NCI-H2227 (cell line): ENCODE data around the gene NFATC3.

Experiments used
- DNase-seq: peaks from one replicate; lab custom pipeline; 2025; ENCODE audit not compliant: unreplicated experiment; lab: John Stamatoyannopoulos, UW

Gene NFATC3

DNA sequence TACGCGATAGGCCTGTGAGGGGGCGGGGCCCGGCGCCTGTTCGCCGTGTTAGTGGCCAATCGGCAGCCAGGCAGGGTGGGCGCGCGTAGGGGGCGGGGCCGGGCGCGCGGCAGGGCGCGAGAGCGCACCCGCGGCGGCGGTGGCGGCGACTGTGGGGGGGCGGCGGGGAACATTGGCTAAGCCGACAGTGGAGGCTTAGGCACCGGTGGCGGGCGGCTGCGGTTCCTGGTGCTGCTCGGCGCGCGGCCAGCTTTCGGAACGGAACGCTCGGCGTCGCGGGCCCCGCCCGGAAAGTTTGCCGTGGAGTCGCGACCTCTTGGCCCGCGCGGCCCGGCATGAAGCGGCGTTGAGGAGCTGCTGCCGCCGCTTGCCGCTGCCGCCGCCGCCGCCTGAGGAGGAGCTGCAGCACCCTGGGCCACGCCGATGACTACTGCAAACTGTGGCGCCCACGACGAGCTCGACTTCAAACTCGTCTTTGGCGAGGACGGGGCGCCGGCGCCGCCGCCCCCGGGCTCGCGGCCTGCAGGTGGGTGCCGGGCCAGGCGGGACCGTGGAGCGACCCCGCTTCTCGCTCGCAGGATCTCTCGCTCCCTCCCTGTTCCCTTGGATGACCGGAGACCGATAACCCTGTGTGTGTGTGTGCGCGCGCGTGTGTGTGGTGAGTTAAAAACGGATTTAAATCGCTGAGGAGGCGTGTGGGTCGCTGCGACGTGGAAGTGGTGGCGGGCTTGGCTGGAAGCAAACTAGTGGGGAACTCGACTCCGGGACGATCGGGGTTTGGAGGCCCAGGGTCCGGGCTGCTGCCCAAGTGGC, at the start of gene NFATC3:
Gene NFATC3, plus strand, starts transcription at position 112 of the 813 bp plus-strand sequence. Its CDS starts 312 bp downstream, at position 424.
- peak; percentile 95 for DNase-seq

DNA sequence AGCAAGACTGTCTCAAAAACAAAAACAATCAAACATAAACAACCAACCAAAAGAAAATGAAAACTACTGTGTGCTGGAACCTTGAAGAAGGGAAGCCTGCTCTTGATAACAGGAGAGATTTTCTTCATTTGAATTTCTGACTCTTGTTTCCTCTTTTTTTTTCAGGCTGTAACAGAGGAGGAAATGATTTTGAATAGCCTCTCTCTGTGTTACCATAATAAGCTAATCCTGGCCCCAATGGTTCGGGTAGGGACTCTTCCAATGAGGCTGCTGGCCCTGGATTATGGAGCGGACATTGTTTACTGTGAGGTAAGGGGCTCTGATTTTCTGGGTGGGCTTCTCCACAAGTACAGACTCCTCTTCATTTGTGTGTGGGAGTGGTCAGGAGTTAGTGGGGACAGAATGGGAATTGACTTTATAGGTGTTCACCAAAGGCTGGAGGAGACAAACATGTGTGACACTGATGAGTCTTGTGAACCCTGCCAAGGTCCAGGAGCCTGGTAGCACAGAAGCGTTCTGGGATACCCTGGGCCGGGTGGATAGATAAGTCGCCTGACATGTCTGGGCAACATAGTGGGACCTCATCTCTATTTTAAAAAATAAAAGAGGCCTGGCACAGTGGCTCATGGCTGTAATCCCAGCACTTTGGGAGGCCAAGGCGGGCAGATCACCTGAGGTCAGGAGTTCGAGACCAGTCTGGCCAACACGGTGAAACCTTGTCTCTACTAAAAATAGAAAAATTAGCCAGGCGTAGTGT, 47.2 kb upstream of the NFATC3 start:
- no peak for DNase-seq

DNA sequence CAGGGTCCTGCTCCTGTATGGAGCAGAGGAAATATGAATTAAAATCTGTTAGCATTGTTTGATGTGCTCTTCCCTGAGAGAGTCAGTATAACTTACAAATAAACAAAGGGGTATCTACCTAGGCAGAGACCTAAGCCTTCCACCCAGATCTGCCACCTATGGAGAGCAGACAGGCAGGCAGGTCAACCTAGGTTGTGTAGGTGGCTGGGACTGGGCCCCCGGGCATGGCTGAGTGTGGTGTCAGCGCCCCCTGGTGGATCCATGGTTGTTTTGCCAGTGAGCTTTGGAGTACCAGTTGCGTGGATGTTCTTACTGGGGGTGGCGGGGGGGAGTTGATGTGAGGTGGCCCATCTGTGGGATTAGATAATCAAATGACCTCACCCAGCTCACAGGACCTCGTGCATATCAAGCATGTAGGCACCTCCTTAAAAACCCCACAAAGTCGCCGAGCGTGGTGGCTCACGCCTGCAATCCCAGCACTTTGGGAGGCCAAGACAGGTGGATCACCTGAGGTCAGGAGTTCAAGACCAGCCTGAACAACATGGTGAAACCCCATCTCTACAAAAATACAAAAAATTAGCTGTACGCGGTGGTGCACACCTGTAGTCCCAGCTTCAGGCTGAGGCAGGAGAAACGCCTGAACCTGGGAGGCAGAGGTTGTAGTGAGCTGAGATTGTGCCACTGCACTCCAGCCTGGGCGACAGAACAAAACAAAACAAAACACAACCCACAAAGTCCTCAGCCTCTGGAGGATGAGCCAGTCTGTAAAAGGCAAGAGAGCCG, 44.5 kb upstream of the NFATC3 start:
- peak; percentile 52 for DNase-seq

- no peak for DNase-seq
These were observed 43.4 kb upstream of the NFATC3 start for GRCh38 chr16:68041783-68042182.

DNA sequence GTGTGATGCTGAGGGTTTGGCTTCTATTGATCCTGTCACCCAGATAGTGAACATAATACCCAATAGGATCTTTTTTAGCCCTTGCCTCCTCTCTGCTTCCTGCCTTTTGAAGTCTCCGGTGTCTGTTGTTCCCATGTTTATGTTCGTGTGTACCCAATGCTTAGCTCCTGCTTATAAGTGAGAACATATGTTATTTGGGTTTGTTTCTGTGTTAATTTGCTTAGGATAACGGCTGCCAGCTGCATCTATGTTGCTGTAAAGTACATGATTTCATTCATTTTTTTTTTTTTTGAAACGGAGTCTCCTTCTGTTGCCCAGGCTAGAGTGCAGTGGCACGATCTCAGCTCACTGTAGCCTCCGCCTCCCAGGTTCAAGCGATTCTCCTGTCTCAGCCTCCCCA, 39.1 kb upstream of the NFATC3 start:
- no peak for DNase-seq

DNA sequence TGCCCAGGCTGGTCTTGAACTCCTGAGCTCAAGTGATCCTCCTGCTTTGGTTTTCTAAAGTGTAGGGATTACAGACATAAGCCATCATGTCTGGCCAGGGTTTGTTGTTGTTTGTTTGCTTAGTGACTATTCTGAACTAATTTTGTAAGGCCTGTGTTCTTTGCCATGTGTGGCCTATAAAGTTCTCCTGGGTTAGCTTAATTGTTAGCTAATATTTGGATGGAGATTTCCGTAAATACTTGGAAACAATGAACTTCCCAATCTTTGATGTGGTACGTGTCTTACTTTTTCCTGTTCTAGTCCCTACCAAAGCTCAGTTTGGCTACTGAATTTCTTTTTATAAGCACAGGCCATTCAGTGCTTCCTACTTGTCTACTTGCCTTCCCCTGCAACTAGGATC, 37.2 kb upstream of the NFATC3 start:
- DNase-seq = no peak

GRCh38 chr16:68049449-68049848, 35.7 kb upstream of the NFATC3 start:
- no peak for DNase-seq

GRCh38 chr16:68055395-68055794, 29.8 kb upstream of the NFATC3 start:
- no peak for DNase-seq

- no peak for DNase-seq
These were observed 25.4 kb upstream of the NFATC3 start for GRCh38 chr16:68059804-68060203.

- DNase-seq = no peak
These were observed 23.8 kb upstream of the NFATC3 start for GRCh38 chr16:68061396-68061795.

DNA sequence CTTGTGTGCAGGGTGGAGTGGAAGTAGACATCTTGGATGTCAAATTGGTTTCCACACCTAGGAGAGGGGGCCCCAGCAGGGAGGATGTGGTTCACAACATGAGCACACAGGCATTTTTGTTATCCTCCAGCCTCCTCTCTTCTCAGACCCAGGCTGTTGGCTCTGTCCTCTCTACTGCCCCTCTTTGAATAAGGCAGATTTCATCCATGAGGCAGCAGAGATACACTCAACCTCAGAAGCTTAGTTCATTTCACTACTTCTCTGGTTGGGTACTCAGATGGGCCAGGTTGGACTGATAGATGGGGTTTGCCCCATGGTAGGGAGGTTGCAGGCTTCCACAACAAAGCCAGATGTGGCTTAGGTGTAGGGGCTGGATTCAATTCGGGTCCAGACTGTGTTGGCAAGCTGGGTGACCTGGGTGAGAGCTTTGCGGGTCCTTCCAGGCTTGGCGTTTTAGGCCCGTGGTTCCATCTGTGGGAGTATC, 22.2 kb upstream of the NFATC3 start:
- no peak for DNase-seq

- DNase-seq = peak; percentile 57
These were observed 20.3 kb upstream of the NFATC3 start for GRCh38 chr16:68064791-68065365.

- no peak for DNase-seq
These were observed 19.4 kb upstream of the NFATC3 start for GRCh38 chr16:68065716-68066305.

GRCh38 chr16:68066763-68067162, 18.4 kb upstream of the NFATC3 start:
- no peak for DNase-seq

DNA sequence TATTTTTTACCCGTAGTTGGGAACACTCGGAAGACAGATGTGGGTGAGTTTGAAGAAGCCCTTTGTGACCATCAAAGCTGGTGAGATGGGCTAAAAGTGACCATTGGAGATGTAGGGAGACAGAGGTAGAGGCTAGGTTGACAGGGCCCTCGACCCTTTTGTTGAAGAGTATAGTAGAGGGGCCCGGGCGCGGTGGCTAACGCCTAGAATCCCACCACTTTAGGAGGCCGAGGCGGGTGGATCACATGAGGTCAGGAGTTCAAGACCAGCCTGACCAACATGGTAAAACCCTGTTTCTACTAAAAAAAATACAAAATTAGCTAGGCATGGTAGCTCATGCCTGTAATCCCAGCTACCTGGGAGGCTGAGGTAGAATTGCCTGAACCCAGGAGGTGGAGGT, 16.2 kb upstream of the NFATC3 start:
- DNase-seq = no peak

DNA sequence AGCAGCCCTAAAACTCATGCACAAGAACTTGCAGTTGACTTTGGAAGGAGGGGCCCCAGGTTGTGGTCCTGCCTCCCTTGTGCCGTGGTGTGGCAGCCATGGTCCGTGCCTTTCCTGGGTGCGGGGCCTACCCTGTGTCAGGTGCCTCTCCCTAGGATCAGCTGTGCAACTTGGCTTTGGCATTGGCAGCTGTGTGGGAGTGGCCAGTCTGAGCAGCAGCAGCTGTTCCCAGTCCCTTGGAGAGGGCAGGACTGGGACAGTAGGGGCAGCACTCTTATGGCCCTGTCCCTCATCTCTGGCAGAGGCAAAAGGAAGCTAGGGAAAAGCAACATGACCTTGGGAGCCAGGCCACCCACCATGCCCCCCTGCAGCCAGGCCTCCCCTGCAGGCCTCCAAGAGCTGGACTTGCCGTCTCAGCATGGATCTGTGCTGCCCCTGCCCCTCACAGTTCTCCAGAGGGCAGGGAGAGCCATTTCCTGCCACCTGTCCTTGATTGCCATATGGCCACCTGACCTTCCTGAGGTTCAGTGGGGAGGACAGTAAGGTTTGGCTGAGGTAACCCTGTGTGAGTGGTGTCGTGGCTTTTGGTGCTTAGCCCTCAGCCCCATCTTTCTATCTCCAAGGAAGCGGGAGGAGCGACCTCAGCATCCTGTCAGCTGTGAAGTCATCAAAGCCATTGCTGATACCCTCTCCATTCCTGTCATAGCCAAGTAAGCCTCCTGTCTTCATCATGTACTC, 15.5 kb upstream of the NFATC3 start:
- DNase-seq = no peak

- DNase-seq = no peak
These were observed 14.9 kb upstream of the NFATC3 start for GRCh38 chr16:68070249-68070730.

DNA sequence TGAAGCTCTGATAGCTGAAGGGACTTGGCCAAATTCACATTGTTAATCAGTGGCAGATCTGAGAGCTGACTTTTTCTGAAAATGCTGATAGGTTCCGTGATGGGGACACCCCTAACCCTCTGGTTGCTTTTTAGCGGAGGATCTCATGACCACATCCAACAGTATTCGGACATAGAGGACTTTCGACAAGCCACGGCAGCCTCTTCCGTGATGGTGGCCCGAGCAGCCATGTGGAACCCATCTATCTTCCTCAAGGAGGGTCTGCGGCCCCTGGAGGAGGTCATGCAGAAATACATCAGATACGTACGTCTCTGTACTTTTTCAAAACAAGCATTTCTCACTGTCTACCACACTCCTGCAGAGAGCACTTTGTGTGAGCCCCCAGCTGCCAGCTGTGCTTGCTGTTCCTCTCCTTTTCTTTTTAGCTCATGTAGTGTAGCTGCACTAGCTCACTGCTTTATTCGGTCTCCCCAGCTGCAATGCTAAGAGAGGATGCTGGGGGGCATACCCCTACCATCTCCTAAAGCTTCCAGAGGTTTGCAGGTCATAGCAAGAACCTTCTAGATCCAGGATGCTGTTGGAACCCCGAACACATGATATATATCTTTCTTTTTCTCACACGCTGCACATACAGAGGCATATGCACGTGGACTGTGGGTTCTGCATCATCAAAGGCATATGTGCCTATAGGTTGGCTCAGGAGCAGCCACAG, 14.2 kb upstream of the NFATC3 start:
- DNase-seq = no peak

GRCh38 chr16:68071518-68071901, 13.7 kb upstream of the NFATC3 start:
- DNase-seq = no peak
